ENCODE measurements around the gene LYPD6B. TPM values are rescaled to one million over a fixed set of nuclear protein-coding genes. Genes with fewer than 3 reads are reported as not detected.

Gene LYPD6B
- total RNA-seq, 1 donor from 2014 or later, result 0.58 TPM

GRCh38 chr2:149033716-149034115 lies 4.8 kb upstream of the LYPD6B start:
- H3K36me3 Mint-ChIP-seq (ENCODE audit: low read depth), result no peaks in the 10 kb centered on the region
- peaks cover 4% of the 10 kb centered on the region for H3K27me3 Mint-ChIP-seq
- TF ChIP-seq, protein P1, sequence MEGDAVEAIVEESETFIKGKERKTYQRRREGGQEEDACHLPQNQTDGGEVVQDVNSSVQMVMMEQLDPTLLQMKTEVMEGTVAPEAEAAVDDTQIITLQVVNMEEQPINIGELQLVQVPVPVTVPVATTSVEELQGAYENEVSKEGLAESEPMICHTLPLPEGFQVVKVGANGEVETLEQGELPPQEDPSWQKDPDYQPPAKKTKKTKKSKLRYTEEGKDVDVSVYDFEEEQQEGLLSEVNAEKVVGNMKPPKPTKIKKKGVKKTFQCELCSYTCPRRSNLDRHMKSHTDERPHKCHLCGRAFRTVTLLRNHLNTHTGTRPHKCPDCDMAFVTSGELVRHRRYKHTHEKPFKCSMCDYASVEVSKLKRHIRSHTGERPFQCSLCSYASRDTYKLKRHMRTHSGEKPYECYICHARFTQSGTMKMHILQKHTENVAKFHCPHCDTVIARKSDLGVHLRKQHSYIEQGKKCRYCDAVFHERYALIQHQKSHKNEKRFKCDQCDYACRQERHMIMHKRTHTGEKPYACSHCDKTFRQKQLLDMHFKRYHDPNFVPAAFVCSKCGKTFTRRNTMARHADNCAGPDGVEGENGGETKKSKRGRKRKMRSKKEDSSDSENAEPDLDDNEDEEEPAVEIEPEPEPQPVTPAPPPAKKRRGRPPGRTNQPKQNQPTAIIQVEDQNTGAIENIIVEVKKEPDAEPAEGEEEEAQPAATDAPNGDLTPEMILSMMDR (IDR thresholded peaks at IDR 0.05), result no peak
- no peak overlapping the region for H3K27ac Mint-ChIP-seq
- H3K4me1 Mint-ChIP-seq, result peaks cover 27% of the 10 kb centered on the region
- intact Hi-C loops (cut with micrococcal nuclease), result no loop called here
- ChIA-PET CTCF (interaction anchor here (1.1 to 1.2 kb wide), 2 partner anchors 280 to 1044 kb away, joined by 3 to 4 read pairs; no protein-coding TSS in a partner anchor), POLR2A (no interaction called here)
- no peaks in the 10 kb centered on the region for H3K9me3 Mint-ChIP-seq
- ATAC-seq (ENCODE audit: low read depth), result no peak
- DNase-seq, result no peak
- H3K4me3 Mint-ChIP-seq, result no peak overlapping the region

GRCh38 chr2:149034406-149034805 lies 4.1 kb upstream of the LYPD6B start:
- Mint-ChIP-seq H3K27me3 (peaks cover 5% of the 10 kb centered on the region), H3K4me3 (no peak overlapping the region), H3K36me3 (ENCODE audit: low read depth) (no peaks in the 10 kb centered on the region), H3K27ac (no peak overlapping the region), H3K4me1 (peaks cover 31% of the 10 kb centered on the region), H3K9me3 (no peaks in the 10 kb centered on the region)
- intact Hi-C loops (cut with micrococcal nuclease), result no loop called here
- POLR2A ChIA-PET, result no interaction called here
- DNase-seq (no peak), ATAC-seq (ENCODE audit: low read depth) (no peak)
- CTCF ChIA-PET, result interaction anchor here (1.1 to 1.2 kb wide), 2 partner anchors 279 to 1045 kb away, joined by 3 to 4 read pairs; no protein-coding TSS in a partner anchor
- TF ChIP-seq, protein P1 (IDR thresholded peaks at IDR 0.05), result no peak

GRCh38 chr2:149036507-149037293 lies 1.8 kb upstream of the LYPD6B start:
- TF ChIP-seq, protein P1 (IDR thresholded peaks at IDR 0.05), result no peak
- CTCF ChIA-PET, result no interaction called here
- Mint-ChIP-seq H3K9me3 (no peaks in the 10 kb centered on the region), H3K27ac (no peak overlapping the region), H3K4me3 (no peak overlapping the region), H3K27me3 (peaks cover 9% of the 10 kb centered on the region), H3K4me1 (peaks cover 36% of the 10 kb centered on the region), H3K36me3 (ENCODE audit: low read depth) (no peaks in the 10 kb centered on the region)
- no peak for DNase-seq
- POLR2A ChIA-PET, result no interaction called here
- intact Hi-C loops (cut with micrococcal nuclease), result no loop called here
- ATAC-seq (ENCODE audit: low read depth), result peak; percentile 61

- CTCF ChIA-PET, result interaction anchor here (1.6 kb wide), 1 partner anchor 12 kb away, joined by 4 read pairs; no protein-coding TSS in a partner anchor
- Mint-ChIP-seq H3K27ac (no peak overlapping the region), H3K4me1 (peaks cover 28% of the 10 kb centered on the region), H3K27me3 (peaks cover 9% of the 10 kb centered on the region), H3K4me3 (peak overlapping the region; percentile 56), H3K9me3 (no peaks in the 10 kb centered on the region), H3K36me3 (ENCODE audit: low read depth) (no peaks in the 10 kb centered on the region)
- no peak for ATAC-seq (ENCODE audit: low read depth)
- POLR2A ChIA-PET, result interaction anchor here (0.6 kb wide), 1 partner anchor 17 kb away, joined by 3 read pairs; no protein-coding TSS in a partner anchor
- TF ChIP-seq, protein P1 (IDR thresholded peaks at IDR 0.05), result no peak
- DNase-seq, result no peak
- intact Hi-C loops (cut with micrococcal nuclease), result loop anchor here (1.0 kb wide), 1 partner anchor 17 kb away; no protein-coding TSS in a partner anchor
Measured at GRCh38 chr2:149037851-149038250, 648 bp upstream of the LYPD6B start.

DNA sequence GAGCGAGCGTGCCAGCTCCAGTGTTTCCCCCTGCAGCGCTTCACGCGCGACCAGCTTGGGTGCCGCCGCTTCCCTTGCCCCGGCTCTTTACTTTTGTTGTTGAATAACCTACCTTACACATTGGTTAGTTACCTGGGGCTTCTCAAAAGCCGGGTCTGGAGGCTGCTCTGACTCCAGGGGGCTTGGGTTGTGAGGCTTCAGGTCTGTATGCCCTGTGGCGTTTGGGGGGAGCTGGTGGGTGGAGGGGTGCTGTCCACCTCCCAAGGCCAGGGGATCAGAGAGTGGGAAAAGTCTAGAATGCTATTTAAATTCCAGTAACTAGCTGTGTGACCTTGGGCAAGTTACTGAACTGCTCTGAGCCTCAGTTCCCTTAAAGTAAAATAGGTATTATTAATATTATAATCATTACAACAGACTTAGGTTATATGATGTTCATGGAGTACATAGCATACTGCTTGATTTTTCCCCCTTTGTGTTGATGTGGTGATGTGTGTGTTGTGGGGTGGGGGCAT lies 770 bp downstream of the LYPD6B start:
- ATAC-seq (ENCODE audit: low read depth) (no peak), DNase-seq (no peak)
- H3K27me3 Mint-ChIP-seq, result peaks cover 9% of the 10 kb centered on the region
- H3K4me1 Mint-ChIP-seq, result peaks cover 27% of the 10 kb centered on the region
- H3K4me3 Mint-ChIP-seq, result peak overlapping the region; percentile 81
- TF ChIP-seq, protein P1 (IDR thresholded peaks at IDR 0.05), result no peak
- H3K9me3 Mint-ChIP-seq, result no peaks in the 10 kb centered on the region
- no peaks in the 10 kb centered on the region for H3K36me3 Mint-ChIP-seq (ENCODE audit: low read depth)
- no peak overlapping the region for H3K27ac Mint-ChIP-seq
- ChIA-PET CTCF (interaction anchor here (1.0 to 1.6 kb wide), 5 partner anchors 8 to 522 kb away, joined by 3 to 7 read pairs (median 4); no protein-coding TSS in a partner anchor), POLR2A (interaction anchor here (0.6 kb wide), 1 partner anchor 163 kb away, joined by 7 read pairs; no protein-coding TSS in a partner anchor)
- intact Hi-C loops (cut with micrococcal nuclease), result no loop called here
